NCI-H2196 treated with DMSO at 0.1 percent for 48 hours (cell line): ENCODE measurements around the gene DNAJC27.

Source experiments
- DNase-seq: peaks from one replicate; lab custom pipeline; 2025; ENCODE audit not compliant: unreplicated experiment; lab: John Stamatoyannopoulos, UW

Gene DNAJC27

DNA sequence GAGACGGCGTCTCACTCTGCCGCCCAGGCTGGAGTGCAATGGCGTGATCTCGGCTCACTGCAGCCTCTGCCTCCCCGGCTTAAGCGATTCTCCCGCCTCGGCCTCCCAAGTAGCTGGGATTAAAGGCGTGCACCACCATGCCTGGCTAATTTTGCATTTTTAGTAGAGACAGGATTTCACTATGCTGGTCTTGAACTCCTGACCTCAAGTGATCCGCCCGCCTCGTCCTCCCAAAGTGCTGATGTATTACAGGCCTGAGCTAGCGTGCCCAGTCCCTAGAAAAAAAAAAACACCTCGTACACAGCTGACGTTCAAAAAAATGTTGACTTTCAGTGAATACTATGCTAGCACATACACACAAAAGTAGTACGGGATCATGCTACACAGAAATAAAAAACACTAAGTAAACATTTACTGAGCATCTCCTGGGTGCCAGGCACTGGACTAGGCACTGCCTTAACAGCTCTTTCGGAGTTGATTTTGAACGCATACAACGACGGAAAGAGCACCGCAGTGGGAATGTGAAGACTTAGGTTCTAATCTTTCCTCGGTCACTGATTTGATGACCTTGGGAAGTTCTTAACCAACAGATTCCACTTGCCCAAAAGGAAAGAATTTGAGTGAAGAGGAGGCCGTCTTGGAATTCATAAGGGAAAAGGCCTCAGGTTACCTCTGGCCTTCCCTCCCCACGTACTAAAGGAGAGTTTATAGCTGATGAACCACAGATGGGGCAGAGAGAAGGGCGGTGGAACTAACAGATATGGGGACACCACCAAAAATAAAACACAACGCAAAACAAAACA lies 1.1 kb downstream of the DNAJC27 start:
- DNase-seq, result no peak

DNA sequence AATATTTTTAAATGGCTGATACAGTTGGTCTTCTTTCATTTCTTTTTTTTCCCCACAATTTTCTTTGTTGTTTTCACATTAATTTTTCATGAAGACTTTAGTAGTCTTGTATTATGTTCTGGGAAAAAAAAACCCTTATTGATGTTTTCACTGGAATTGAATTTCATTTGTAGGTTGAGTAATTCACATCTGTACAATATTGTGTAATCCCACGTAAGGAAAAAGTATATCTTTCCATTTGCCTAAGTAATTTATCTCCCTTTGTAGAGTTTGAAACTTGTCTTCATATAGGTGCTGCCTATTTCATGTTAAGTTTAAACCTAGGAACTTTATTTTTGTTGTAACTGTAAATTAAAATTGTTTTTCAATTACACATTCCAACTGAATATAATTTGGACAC lies 2.0 kb downstream of the DNAJC27 start:
- no peak for DNase-seq

DNA sequence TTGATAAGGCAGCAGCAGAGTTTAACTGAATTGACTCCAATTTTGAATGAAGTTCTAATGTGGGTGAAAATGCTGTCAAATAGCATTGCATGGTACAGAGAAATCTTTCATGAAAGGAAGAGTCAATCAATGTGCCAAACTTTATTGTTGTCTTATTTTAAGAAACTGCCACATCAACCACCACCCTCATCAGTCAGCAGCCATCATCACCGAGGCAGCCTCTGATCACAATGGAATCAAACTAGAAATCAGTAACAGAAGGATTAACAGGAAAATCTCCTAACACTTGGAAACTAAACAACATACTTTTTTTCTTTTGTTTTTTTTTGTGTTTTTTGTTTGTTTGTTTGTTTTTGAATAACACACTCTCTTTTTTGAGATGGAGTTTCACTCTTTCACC lies 9.9 kb downstream of the DNAJC27 start:
- no peak for DNase-seq

- DNase-seq, result no peak
Observed at GRCh38 chr2:24959761-24960160, 12.0 kb downstream of the DNAJC27 start.

- DNase-seq, result no peak
Observed at GRCh38 chr2:24958411-24958935, 13.3 kb downstream of the DNAJC27 start.

GRCh38 chr2:24957976-24958375 lies 13.8 kb downstream of the DNAJC27 start:
- DNase-seq, result no peak

DNA sequence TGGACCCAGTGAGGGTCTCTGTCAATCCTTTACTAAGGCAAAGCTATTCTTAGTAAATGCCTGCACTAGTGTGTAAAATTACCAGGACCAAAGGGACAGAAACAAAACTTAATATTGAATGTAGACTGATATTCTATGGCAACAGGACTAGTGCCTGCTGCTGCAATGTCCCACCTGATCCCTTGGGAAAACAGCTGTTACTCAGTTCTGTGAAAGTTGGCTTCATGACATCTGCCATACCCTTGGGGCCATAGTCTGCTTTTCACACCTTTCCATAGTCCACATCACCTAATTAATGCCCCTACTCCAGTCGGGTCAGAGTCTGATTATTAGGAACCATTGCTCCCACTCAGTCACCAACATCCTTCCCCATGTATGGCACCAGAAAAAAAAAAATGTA lies 14.5 kb downstream of the DNAJC27 start:
- no peak for DNase-seq

GRCh38 chr2:24955921-24956320 lies 15.8 kb downstream of the DNAJC27 start:
- no peak for DNase-seq

- no peak for DNase-seq
Observed at GRCh38 chr2:24955232-24955631, 16.5 kb downstream of the DNAJC27 start.

DNA sequence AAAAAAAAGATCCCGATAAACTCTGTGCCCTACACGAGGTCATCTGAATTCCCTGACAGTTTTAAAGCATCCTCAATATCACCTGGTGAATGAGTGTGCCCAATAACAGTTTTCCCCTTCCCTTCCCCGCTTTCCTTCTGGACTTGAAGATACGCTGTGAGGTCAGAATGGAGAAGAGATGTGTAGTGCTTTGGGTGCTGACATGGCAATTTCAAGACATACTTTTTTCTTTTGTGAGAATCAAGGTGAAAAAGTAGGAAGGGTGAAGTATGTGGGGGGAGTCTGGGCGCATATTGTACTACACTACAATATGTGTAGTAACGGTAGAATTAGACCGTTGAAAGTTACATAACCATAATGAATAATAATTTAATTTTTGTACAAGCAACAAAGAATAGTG lies 21.7 kb downstream of the DNAJC27 start:
- DNase-seq, result no peak

DNA sequence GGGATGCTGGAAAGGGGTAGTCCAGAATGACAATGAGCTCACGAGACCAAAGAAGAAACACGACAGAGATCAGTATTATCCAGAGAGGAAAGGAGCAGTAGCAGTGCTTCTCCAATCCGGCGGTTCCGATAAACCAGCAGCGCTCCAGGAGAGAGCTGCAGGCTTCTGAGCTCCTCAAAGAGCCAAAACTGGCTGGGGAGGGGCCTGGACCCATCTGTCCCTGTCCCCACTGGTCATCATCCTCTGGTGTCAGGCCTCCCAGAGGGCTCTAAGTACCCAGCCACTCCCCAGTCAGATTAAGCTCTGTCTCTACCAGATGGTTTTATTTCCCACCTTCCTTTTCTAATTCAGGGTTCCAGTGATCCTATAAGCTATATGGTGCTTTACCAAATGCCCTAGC lies 23.2 kb downstream of the DNAJC27 start:
- no peak for DNase-seq

- no peak for DNase-seq
Observed at GRCh38 chr2:24947561-24948157, 24.1 kb downstream of the DNAJC27 start.

- no peak for DNase-seq
Observed at GRCh38 chr2:24945907-24946306, 25.8 kb downstream of the DNAJC27 start.

GRCh38 chr2:24943427-24944053 lies 28.2 kb downstream of the DNAJC27 start:
- no peak for DNase-seq

DNA sequence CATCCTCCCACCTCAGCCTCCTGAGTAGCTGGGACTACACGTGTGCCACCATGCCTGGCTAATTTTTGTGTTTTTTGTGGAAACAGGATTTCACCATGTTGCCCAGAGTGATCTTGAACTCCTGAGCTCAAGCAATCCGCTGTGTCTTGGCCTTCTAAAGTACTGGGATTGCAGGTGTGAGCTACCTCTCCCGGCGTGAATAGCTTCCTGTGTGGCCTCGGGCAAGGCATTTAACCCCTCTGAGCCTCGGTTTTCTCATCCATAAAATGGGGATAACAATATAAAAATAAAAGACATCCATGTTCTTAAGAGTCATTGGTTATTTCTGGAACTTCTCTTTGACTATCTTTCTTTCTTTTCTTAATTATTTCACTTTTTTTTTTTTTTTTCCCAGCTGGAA lies 32.4 kb downstream of the DNAJC27 start:
- DNase-seq, result no peak

- no peak for DNase-seq
Observed at GRCh38 chr2:24937236-24937635, 34.5 kb downstream of the DNAJC27 start.

DNA sequence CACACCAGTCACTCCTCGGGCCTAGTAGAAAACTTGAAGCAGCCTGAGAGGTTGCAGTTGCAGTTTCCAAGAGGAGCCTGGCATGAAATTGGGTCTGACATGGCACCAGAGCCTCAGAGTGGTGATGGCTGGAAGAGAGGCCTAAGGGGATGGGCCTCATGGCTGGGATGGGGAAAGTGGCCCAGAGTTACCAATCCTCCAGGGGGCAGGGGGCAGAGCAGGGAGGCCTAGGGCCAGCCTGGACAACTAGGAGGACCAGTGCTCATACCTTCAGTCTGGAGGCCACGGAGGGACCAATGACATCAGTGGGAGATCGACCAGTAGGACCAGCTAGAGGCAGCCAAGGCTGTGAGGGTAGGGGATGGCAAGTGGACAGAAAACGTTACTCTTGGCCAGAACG lies 36.6 kb downstream of the DNAJC27 start:
- DNase-seq, result no peak

- no peak for DNase-seq
Observed at GRCh38 chr2:24932715-24933114, 39.0 kb downstream of the DNAJC27 start.

DNA sequence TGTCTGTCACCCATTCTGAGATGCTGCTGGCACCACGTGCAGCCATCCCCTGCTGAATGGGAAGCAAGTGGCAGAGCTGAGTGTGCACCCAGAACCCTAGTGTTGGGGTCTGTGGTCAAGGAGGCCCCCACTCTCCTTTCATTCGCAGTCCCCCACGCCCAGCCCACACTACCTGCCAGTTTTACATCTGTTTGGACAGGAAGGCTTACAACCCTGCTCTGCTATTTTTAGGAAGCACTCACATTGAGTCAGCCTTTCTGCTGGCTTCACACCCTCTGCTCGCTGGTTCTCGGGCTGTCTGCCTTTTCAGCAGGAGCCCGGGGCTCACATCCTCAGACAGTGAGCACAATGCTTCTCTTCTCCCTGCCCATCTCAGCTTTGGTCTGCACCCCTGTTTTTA lies 41.0 kb downstream of the DNAJC27 start:
- no peak for DNase-seq

DNA sequence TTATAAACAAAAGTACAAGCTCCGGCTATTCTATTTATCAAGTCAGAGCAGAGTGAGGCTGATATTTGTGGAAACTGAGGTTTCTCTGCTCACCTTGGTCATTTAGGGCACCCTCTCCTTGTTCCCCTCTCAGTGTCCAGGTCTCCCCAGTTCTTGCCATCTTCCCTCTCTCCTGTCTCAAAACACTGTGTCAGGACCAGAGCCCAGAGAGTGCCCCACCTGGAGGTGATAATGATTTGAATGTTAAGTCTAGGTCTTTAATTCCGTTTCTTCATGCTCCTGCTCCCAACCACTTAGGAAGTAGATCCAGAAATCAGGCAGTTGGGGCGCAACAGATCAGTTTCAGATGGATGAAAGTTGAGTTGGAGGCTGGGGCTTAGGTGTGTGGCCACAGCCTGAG lies 42.5 kb downstream of the DNAJC27 start:
- no peak for DNase-seq

GRCh38 chr2:24928036-24928435 lies 43.7 kb downstream of the DNAJC27 start:
- DNase-seq, result no peak

DNA sequence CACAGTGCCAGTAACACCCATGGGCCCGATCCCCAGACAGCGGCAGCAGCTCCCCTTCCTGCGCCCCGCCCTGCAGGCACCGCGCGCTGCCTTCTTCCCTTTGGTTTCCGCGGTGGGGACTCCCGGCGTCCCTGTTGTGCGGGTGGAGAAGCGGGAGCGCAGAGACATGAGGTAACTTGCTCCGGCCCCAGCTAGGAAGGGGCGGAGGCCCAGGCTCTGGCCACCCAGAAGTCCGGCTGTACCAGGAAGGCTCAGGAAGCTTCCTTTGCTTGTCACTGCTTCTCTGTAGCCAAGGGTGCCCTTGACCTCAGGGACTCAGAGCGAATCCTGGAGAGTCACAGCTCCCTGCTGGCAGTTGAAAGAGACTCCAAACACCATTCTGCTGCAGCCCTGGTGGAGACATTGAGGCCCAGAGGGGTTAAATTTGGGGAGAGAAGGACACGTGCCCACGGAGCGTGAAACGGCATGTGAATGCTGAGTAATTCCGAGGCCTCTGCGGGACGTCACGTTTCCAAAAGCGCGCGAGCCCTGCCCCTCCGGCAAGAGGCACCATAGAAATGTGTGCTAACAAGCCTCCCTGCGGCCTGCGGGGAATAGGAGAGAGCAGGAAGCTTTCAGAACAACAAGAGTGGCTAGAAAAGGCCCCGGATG lies 45.0 kb downstream of the DNAJC27 start:
- no peak for DNase-seq
